GM18505 (cell line): ENCODE results near the gene ARF5.

ENCODE experiments used
- ATAC-seq: cut with Tn5 transposase; IDR thresholded peaks from one replicate; pipeline ENCODE4 v1.9.1; 2021; ENCODE audit not compliant: unreplicated experiment
- POLR2A ChIP-seq: IDR thresholded peaks from 4 replicates; pipeline ENCODE4 v1.6.1; 2011; ENCODE audit warnings: borderline replicate concordance; ENCODE audit not compliant: insufficient read depth, insufficient read length; ENCODE audit errors: extremely low read depth

Gene ARF5

DNA sequence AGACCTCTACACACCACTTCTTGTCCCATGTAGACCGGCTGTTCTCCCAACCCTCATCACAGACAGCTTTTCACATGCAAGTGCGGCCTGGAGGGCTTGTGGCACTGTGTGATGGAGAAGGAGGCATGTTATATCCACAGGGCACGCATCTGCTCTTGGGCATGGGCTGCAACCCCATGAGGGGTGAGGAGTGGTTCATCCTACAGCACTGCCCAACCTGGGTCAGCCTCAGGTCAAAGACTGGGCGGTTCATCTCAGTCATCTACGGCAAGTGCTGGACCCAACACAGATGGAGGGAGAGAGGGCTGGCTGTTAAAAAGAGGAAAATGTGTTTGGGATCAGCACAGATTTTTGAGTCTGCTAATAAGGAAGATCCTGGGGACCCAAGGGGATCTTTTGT lies 7.5 kb downstream of the ARF5 start:
- no peak for TF ChIP-seq POLR2A
- ATAC-seq = no peak

- TF ChIP-seq POLR2A = no peak
- no peak for ATAC-seq
These were observed 10.1 kb downstream of the ARF5 start for GRCh38 chr7:127598318-127598717.

- ATAC-seq = no peak
- TF ChIP-seq POLR2A = no peak
These were observed 12.7 kb downstream of the ARF5 start for GRCh38 chr7:127600885-127601284.

DNA sequence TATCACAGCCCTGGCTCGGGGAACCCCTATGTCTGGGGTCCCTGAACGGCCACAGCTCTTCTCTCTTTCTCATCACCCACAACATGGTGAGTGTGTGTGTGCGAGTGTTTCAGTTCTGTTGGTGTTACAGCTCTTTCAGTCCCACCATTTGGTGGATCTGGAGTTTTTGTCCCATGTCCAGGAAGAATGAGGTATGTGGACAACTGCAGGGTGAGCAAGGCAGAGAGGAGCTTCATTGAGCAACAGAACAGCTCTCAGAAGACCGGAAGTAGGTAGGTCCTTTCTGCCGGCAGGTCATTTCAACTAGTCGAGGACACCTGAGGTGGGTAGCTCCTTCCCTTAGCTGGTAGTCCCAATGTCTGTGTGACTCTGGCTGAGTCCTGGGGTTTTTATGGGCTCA lies 20.2 kb downstream of the ARF5 start:
- no peak for TF ChIP-seq POLR2A
- no peak for ATAC-seq

- TF ChIP-seq POLR2A = no peak
- no peak for ATAC-seq
These were observed 21.1 kb downstream of the ARF5 start for GRCh38 chr7:127609297-127609696.

GRCh38 chr7:127612263-127612662 lies 24.1 kb downstream of the ARF5 start:
- no peak for ATAC-seq
- no peak for TF ChIP-seq POLR2A

DNA sequence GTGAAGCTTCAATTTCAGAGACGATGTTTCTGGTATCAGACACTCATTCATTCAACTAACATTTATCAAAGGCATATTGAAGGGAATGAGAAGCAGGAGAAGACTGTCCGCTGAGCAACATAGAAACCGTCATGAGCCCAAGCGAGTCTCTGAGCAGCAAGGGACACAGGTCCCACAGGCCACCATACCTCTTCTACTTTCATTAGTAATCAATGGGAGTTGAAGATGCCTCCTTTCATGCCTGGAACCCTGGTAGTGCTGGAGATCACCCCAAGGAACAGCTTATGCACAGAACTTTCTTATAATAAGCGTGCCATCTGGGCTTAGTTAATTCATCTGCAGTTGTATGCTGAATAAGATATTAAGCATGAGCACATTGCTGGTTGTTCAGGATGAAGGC lies 28.5 kb downstream of the ARF5 start:
- no peak for TF ChIP-seq POLR2A
- ATAC-seq = no peak

DNA sequence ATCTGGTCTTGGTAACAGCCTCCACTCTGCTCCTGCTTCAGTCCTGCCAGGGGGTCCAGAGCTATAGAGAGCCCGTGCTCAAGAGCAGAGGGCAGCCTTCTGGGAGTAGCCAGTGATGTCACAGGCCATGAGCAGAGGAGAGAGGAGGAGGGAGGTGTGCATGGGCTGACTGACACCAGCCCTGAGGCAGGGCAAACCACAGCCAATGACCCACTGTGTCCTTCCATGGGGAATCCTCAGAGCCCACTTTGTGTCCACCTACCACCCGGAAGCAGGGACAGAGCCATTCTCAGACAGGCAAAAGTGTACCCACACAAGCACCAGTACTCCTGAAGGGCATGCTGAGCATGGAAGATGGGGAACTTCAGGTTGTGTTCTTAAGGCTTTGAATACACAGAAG lies 29.8 kb downstream of the ARF5 start, which contains the start of gene PAX4:
Gene PAX4, minus strand, starts transcription at position 101 of the 400 bp plus-strand sequence. CDS start 2,214 bp downstream, outside the sequence.
- ATAC-seq = no peak
- TF ChIP-seq POLR2A = no peak

DNA sequence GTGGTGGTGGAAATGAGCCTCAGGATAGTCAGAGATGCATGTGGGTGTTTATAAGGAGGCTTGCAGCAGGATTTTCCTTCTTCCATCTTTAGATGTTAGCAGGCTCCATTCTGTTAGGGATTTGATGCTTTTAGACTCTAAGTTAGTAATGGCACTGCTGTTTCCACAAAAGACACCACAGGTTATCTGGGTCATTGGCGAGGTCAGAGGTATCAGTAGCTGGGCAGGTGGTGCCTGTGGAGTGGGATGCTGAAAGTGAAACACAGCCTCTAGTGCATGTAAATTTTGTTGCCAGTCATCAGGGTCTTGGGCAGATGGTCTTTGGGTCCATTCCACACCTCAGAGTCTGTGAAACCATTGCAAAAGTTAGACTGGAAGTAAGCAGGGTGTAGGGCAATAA lies 30.6 kb downstream of the ARF5 start:
- no peak for ATAC-seq
- no peak for TF ChIP-seq POLR2A

- ATAC-seq = no peak
- TF ChIP-seq POLR2A = no peak
These were observed 31.6 kb downstream of the ARF5 start for GRCh38 chr7:127619681-127620405.

DNA sequence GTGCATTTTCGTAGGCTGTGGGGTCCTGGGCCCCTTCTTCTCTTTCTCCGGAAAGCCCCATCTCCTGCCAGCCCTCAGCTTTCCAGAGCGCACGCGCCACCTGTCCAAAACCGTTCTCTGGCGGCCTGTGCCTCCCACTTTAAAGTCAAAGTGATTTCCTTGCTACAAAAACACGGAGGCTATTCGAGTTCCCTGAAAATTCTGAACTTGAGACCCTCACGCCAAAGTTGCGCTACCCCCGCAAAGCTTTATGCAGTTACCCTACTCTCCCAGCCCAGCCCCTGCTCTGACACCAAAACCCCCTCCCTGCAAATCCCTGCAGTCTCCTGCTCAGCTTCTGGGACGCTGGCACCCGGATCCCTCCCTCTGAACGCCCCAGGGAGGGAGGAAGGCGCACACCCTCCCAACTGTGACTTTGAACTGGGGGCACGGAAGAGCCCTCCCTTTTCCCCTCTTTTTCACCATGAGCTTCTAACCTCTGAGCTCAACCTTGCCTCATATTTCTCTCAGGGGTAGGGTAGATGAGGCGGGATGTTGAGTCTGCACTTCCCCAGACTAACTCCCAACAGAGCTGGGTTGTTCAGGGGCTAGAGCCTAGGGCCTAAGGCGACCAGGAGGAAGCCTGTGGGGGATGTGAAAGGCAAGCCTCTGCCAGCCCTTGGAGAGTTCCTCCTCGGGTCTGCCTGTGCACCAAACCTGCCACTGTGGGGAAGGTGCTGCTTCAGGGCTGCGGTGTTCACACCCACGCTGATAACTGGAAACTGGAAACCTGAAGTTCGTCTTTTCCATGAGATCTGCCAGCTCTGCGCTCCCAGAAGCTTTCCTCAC lies 32.4 kb downstream of the ARF5 start:
- ATAC-seq = no peak
- no peak for TF ChIP-seq POLR2A

- ATAC-seq = no peak
- TF ChIP-seq POLR2A = no peak
These were observed 37.1 kb downstream of the ARF5 start for GRCh38 chr7:127625331-127625730.

DNA sequence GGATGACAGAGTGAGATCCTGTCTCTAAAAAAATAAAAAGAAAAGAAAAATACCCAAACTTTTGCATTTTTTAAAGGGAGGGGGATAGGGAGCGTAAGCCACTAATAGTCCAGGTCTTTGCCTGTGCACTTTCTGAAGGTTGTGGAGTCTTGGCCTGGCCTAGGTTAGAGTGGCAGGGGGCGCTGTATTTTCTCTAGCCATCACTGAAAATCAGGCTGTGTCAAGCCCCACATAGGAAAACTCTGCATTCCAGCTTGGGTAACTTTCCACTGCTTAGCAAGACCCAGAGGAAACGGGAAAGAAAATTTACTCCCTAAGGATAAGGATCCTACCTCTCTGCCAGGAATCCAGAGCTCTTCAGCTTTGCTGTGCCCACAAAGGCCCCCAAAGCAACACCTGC lies 40.2 kb downstream of the ARF5 start:
- no peak for ATAC-seq
- no peak for TF ChIP-seq POLR2A
